ENCODE measurements around the gene USP48.

DNA sequence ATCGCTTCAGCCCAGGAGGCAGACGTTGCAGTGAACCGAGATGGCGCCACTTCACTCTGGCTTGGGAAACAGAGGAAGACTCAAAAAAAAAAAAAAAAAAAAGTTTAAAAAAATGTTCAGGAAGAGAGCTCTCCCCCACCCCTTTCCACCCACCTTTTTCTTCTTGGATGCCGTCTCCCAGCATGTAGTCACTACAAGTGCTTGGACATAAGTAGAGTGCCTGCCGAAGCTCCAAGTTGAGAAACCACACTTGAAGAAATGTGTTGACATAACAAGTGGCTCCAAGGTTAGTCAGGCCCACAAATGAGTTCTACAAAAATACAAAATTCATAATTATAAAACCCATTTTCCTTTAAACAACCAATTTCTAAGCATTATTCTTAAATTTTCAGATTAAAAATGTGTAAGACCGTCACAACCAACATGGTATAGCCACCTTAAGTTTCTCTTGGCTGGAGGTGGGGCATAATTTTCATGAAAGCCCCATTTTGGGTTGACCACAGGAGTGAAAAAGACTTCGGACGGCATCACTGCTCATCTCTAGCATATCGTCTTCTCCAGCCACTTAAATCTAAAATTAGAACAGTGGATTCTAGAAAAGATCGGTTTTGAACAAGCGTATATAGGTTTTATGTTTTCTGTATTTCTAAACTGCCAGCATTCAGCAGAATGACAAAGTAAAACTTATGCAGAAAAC is 26.4 kb downstream of the USP48 start:
- TF ChIP-seq, protein P1, sequence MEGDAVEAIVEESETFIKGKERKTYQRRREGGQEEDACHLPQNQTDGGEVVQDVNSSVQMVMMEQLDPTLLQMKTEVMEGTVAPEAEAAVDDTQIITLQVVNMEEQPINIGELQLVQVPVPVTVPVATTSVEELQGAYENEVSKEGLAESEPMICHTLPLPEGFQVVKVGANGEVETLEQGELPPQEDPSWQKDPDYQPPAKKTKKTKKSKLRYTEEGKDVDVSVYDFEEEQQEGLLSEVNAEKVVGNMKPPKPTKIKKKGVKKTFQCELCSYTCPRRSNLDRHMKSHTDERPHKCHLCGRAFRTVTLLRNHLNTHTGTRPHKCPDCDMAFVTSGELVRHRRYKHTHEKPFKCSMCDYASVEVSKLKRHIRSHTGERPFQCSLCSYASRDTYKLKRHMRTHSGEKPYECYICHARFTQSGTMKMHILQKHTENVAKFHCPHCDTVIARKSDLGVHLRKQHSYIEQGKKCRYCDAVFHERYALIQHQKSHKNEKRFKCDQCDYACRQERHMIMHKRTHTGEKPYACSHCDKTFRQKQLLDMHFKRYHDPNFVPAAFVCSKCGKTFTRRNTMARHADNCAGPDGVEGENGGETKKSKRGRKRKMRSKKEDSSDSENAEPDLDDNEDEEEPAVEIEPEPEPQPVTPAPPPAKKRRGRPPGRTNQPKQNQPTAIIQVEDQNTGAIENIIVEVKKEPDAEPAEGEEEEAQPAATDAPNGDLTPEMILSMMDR (IDR thresholded peaks at IDR 0.05): no peak
- TF ChIP-seq POLR2A (IDR thresholded peaks at IDR 0.05): no peak

Data from esophagus squamous epithelium (tissue), 4 donors.